IMR-90 (cell line): ENCODE results near the gene ZNF276.

ENCODE experiments used
- BHLHE40 ChIP-seq: fragments of 150-350 bp; IDR thresholded peaks from 2 replicates; pipeline ENCODE4 v1.6.1; 2016; ENCODE audit warnings: mild to moderate bottlenecking, low read depth, low read length
- CEBPB ChIP-seq: IDR thresholded peaks from 2 replicates; pipeline ENCODE4 v1.6.1; 2012; ENCODE audit warnings: low read depth, low read length, improper control_type of control experiment
- CTCF ChIP-seq: conservative IDR thresholded peaks from 2 replicates; pipeline ENCODE4 v1.5.1; 2012; ENCODE audit warnings: mild to moderate bottlenecking, low read depth, low read length, improper control_type of control experiment
- FOS ChIP-seq: fragments of 150-350 bp; IDR thresholded peaks from 2 replicates; pipeline ENCODE4 v1.6.1; 2016; ENCODE audit warnings: low read depth, low read length
- MAFK ChIP-seq: IDR thresholded peaks from 2 replicates; pipeline ENCODE4 v1.6.1; 2012; ENCODE audit warnings: low read depth, low read length, improper control_type of control experiment
- POLR2A ChIP-seq: IDR thresholded peaks from 2 replicates; pipeline ENCODE4 v1.6.1; 2012; ENCODE audit warnings: mild to moderate bottlenecking, low read depth, low read length
- RAD21 ChIP-seq: IDR thresholded peaks from 2 replicates; pipeline ENCODE4 v1.6.1; 2012; ENCODE audit warnings: low read length, improper control_type of control experiment
- RFX5 ChIP-seq: IDR thresholded peaks from 2 replicates; pipeline ENCODE4 v1.8.0; 2012; ENCODE audit warnings: low read depth, mild to moderate bottlenecking, low read length, moderate library complexity
- SMC3 ChIP-seq: fragments of 150-350 bp; IDR thresholded peaks from 2 replicates; pipeline ENCODE4 v1.6.1; 2016; ENCODE audit warnings: low read depth, mild to moderate bottlenecking, antibody characterized with exemption, low read length, moderate library complexity

DNA sequence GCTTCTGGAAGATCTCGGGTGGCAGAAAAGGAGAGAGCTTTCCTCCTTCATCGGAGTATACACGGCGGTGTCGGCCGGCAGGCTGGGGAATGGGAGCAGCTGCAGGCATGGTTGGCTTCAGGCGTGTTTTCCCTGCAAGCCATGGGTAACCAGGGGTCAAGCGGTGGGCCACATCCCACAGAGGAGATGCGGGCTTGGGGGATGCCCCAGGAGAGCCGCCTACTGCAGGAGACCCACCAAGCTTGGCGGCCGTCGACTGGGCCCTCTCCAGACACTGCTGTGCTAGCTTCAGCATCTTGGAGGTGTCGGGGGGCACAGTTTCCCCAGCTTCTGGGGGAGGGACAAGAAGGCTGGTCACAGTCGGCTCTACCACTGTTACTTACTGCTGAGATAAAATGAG lies 4.8 kb upstream of the ZNF276 start:
- no peak for TF ChIP-seq CTCF
- no peak for TF ChIP-seq BHLHE40
- TF ChIP-seq POLR2A, result no peak
- TF ChIP-seq RAD21, result no peak
- no peak for TF ChIP-seq SMC3
- no peak for TF ChIP-seq CEBPB
- TF ChIP-seq RFX5, result no peak
- no peak for TF ChIP-seq MAFK
- no peak for TF ChIP-seq FOS
